HepG2 (cell line): Measurements from ENCODE around the gene PANK4.

Experiments
- EZH2 ChIP-seq: conservative IDR thresholded peaks from 2 replicates; pipeline ENCODE4 v1.6.1; 2012; ENCODE audit warnings: mild to moderate bottlenecking, low read depth, low read length, moderate library complexity
- HDAC1 ChIP-seq: sonication (generic); formaldehyde crosslinking; IDR thresholded peaks from 2 replicates; pipeline ENCODE4 v1.5.1; 2020; ENCODE audit warnings: mild to moderate bottlenecking, missing genetic modification reagents
- TF ChIP-seq, protein P1 (sequence below), 2 experiments: fragments of 450-650 bp in 1 of 2; sonication (generic) in 1 of 2; formaldehyde crosslinking in 1 of 2; IDR thresholded peaks; 2 replicates each; pipeline versions ENCODE4 v1.6.1 to v1.8.0; 2016 to 2022; ENCODE audit warnings: antibody characterized with exemption in 1 of 2, mild to moderate bottlenecking in 1 of 2, missing genetic modification reagents in 1 of 2
- TF ChIP-seq, protein P2 (sequence below): sonication (generic); formaldehyde crosslinking; IDR thresholded peaks from 2 replicates; pipeline ENCODE4 v1.5.0; 2020; ENCODE audit warnings: missing genetic modification reagents
- TF ChIP-seq, protein P3 (sequence below): IDR thresholded peaks from 2 replicates; pipeline ENCODE4 v1.6.1; 2016; ENCODE audit warnings: mild to moderate bottlenecking, missing biosample characterization, missing genetic modification reagents
- TF ChIP-seq, protein P4 (sequence below): sonication (generic); formaldehyde crosslinking; IDR thresholded peaks from 2 replicates; pipeline ENCODE4 v1.4.0; 2020; ENCODE audit warnings: missing genetic modification reagents, borderline replicate concordance

DNA sequence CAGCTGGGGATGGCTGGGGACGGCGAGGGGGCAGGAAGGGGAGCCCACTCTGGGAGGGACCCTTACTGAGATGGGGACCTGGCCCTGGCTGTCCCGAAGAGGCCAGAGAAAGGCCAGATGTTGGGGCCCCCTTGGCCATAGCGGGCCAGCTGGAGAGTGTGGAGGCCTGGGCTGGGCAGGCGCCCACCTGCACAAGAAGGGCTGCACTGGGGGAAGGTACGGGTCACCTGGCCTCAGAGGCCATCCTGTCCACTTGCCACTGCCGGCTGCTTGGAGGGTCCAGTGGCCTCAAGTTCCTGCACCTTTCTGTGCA lies 55.3 kb downstream of the PANK4 start:
- TF ChIP-seq, protein P1, sequence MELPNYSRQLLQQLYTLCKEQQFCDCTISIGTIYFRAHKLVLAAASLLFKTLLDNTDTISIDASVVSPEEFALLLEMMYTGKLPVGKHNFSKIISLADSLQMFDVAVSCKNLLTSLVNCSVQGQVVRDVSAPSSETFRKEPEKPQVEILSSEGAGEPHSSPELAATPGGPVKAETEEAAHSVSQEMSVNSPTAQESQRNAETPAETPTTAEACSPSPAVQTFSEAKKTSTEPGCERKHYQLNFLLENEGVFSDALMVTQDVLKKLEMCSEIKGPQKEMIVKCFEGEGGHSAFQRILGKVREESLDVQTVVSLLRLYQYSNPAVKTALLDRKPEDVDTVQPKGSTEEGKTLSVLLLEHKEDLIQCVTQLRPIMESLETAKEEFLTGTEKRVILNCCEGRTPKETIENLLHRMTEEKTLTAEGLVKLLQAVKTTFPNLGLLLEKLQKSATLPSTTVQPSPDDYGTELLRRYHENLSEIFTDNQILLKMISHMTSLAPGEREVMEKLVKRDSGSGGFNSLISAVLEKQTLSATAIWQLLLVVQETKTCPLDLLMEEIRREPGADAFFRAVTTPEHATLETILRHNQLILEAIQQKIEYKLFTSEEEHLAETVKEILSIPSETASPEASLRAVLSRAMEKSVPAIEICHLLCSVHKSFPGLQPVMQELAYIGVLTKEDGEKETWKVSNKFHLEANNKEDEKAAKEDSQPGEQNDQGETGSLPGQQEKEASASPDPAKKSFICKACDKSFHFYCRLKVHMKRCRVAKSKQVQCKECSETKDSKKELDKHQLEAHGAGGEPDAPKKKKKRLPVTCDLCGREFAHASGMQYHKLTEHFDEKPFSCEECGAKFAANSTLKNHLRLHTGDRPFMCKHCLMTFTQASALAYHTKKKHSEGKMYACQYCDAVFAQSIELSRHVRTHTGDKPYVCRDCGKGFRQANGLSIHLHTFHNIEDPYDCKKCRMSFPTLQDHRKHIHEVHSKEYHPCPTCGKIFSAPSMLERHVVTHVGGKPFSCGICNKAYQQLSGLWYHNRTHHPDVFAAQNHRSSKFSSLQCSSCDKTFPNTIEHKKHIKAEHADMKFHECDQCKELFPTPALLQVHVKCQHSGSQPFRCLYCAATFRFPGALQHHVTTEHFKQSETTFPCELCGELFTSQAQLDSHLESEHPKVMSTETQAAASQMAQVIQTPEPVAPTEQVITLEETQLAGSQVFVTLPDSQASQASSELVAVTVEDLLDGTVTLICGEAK (IDR thresholded peaks at IDR 0.05), result no peak
- TF ChIP-seq, protein P1 (CRISPR knock-in tag; IDR thresholded peaks at IDR 0.05), result no peak
- TF ChIP-seq, protein P2, sequence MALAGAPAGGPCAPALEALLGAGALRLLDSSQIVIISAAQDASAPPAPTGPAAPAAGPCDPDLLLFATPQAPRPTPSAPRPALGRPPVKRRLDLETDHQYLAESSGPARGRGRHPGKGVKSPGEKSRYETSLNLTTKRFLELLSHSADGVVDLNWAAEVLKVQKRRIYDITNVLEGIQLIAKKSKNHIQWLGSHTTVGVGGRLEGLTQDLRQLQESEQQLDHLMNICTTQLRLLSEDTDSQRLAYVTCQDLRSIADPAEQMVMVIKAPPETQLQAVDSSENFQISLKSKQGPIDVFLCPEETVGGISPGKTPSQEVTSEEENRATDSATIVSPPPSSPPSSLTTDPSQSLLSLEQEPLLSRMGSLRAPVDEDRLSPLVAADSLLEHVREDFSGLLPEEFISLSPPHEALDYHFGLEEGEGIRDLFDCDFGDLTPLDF, result no peak
- TF ChIP-seq, protein P3, sequence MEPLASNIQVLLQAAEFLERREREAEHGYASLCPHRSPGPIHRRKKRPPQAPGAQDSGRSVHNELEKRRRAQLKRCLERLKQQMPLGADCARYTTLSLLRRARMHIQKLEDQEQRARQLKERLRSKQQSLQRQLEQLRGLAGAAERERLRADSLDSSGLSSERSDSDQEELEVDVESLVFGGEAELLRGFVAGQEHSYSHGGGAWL (CRISPR knock-in tag), result no peak
- TF ChIP-seq, protein P4, sequence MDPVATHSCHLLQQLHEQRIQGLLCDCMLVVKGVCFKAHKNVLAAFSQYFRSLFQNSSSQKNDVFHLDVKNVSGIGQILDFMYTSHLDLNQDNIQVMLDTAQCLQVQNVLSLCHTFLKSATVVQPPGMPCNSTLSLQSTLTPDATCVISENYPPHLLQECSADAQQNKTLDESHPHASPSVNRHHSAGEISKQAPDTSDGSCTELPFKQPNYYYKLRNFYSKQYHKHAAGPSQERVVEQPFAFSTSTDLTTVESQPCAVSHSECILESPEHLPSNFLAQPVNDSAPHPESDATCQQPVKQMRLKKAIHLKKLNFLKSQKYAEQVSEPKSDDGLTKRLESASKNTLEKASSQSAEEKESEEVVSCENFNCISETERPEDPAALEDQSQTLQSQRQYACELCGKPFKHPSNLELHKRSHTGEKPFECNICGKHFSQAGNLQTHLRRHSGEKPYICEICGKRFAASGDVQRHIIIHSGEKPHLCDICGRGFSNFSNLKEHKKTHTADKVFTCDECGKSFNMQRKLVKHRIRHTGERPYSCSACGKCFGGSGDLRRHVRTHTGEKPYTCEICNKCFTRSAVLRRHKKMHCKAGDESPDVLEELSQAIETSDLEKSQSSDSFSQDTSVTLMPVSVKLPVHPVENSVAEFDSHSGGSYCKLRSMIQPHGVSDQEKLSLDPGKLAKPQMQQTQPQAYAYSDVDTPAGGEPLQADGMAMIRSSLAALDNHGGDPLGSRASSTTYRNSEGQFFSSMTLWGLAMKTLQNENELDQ (CRISPR knock-in tag), result no peak
- TF ChIP-seq EZH2, result no peak
- TF ChIP-seq HDAC1, result no peak
